ENCODE data around the gene DLG2.

Gene DLG2

DNA sequence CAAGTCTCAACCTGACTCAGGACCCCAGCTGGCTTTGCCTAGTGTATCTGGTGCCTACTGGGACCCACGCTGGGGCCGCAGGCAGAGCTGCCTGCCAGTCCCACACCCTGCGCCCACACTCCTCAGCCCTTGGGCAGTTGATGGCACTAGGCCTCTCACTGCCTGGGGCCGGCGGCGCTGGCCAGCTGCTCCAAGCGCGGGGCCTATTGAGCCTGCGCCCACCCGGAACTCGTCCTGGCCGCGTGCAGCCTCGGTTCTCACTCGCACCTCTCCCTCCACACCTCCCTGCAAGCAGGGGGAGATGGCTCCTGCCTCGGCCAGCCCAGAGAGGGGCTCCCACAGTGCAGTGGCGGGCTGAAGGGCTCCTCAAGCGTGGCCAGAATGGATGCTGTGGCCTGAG lies 1432.4 kb downstream of the DLG2 start:
- no peak for DNase-seq (ENCODE audit: low read depth)

DNA sequence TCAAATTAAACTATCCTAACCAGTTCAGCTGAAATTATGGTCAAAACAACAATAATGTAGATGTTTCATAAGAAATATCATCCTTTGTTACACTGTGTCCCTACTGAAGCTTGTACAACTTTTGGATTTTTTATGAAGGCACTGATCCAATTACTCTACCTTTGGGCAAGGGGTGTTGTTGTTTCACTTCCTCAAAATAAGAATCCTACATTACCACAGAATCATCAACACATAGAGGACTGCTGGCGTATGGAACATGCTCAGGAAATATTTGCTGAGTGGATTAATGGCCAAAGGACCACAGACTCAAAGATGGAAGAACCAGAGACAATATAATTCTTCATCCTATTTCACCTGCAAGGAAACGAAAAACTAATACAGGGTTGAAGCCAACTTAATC lies 1433.4 kb downstream of the DLG2 start:
- no peak for DNase-seq (ENCODE audit: low read depth)

DNA sequence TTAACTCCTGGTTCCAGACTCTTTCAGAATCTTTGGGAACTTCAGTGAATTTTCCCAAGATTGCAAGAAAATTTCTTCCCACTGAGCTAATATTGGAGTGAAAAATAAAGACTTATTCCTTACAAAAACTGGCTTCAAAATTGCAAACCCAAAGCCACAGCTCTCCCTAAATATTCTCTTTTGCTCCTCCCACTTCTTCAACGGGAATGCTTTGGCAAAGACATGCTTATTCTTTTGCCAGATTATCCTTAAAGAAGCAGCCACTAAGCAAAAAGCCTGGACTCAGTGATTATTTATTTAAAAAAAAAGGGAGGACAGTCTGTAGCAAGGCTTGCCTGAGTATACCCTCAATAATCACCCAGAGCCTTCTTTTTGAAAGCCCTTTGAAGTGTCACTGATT lies 1438.6 kb downstream of the DLG2 start:
- no peak for DNase-seq (ENCODE audit: low read depth)

DNA sequence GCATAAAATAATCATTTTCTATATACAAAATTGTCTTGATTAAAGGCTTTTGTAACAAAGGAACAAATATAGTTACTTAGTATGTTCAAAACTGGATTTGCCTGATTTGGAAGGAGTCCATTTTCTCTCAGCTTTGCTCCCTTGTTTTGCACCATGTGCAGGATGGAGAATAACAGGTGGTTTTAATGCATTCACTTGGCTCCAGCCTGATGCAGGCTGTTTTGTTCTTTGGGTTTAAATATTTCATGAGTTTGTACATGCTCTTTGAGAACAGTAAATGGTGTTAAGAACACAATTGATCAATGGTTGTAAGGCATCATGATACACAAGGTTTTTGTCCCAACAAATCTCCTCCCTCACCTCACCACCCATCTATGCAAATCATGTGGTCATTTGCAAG lies 1454.1 kb downstream of the DLG2 start:
- DNase-seq (ENCODE audit: low read depth), result no peak

DNA sequence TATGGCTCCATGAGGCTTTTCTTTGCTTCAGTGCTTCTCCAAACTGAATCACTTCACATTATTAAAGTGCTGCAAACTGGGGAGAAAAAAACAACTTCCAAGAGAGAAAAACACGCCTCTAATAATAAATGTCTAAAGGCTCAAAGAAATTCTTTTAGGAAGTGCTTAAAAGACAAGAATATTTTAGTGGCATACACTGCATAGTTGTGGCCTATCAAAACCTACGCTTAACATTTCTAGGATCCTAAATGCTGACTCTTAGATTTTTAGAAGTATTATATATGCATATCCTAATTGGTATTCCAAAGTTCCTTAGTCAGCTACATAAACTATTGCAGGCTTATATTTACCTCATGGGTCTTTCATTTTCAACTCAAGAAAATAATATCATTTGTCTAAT lies 1462.0 kb downstream of the DLG2 start:
- DNase-seq (ENCODE audit: low read depth), result peak; percentile 4

DNA sequence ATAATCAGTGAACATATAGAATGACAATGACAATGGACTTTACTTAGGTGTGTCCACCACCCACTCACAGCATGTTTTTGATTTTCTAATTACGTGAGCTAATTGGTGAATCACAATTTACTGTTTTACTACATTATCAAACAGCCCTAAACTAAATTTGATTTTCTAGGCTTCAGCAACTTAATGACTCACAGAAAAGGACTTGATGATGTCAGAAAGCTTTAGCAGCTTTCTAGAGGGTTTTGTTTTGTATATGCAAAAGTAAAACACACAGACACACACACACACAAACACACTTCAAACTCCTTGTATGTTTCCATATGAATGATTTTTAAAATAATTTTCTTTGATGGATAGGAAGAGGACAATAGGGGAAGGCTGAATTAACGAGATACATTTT lies 1462.4 kb downstream of the DLG2 start:
- DNase-seq (ENCODE audit: low read depth), result no peak

DNA sequence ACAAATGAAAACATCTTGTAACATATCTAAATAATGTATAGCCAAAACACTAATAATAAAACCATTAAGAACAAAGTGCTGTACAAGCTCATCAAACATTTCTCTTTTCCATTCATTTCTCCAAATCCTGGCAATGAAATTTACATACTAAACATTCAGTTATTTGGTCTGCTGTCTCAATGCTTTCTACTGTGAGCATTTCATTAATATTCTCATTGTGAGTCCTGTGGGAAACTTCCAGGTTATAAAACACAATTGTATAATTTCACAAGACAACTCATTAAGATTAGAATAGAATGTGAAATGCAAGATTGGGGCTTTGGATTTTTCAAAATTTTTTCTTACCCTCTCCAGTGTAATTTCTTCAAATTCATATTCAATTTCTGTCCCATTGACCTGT lies 1464.0 kb downstream of the DLG2 start:
- DNase-seq (ENCODE audit: low read depth), result no peak

DNA sequence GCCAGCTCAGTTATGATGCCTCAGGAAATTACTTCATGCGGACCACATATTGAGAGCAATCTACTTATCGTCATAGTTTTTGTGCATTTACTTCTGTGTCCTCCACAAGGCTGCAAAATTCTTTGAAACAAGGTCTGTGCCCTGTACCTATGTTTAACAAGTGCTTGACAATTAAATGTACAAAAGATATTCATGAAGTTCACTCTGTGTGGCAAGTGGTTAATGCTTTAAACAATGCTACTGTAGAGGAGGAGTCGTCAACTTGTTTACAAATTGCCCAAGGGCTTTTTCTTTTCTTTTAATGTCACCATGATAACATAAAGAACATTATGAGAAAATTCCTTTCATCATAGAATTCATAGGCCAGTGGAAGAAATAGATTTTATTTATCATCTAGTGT lies 1469.5 kb downstream of the DLG2 start:
- DNase-seq (ENCODE audit: low read depth), result no peak

DNA sequence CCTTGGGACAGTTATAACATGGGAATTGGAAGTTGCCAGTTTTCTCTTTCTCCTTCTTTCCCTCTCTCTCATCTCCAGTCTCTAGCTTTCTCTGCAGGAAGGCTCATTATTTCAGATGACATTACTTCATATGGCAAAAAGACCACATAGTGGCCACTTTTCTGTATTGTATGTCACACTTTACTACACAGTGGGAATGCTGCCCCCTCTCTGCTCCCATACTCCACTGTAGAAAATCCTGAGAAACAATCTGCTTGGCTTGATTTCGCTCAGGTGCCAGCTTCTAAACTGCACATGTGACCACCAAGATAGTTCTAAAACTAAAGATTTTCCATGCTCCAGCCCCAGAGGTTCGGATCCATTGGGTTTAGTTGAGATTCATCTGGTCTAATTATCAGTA lies 1480.3 kb downstream of the DLG2 start:
- DNase-seq (ENCODE audit: low read depth), result no peak

DNA sequence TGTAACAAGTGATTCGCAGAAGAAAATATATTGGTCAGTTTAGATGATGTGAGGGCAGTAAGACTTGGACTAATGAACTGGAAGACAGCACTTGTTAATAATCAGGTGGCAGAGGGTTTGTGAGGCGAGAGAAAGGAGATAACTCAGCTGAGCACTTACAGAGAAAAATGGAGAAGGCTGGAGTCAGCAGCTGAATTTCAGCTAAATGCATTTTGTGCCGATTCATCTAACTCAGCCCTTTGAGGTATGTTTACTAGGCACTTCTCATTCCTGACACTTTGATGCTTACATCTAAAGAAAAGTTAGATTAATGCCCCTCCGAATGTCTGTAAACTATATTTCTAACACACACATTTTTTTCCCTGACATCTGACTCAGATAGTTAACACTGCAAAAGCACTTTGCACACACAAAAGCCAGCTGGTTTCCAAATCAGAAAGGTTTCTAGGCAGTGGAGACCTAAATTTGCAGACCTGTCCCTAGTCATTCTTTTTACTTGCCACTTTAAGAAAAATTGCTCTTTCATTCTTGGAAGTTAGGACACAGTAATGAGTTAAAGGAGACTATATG lies 1481.4 kb downstream of the DLG2 start:
- DNase-seq (ENCODE audit: low read depth), result no peak

DNA sequence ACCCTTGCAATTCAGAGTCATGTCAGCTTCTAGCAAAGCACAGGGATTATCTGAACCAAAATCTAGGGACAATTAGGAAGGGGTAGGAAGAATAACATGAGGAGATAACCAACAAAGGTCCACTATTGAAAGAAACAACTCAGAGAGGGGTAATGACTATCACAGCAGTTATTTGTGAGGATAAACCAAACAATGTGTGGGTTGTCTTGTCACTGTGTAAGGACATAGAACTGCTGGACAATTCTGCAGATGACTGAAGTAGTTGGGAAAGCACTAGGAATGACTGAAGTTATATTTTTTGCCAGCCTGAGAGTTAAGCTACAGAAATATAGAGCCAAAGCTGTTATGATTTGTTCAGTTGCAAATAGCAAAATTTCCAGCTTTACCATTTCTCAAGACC lies 1482.6 kb downstream of the DLG2 start:
- DNase-seq (ENCODE audit: low read depth), result no peak

DNA sequence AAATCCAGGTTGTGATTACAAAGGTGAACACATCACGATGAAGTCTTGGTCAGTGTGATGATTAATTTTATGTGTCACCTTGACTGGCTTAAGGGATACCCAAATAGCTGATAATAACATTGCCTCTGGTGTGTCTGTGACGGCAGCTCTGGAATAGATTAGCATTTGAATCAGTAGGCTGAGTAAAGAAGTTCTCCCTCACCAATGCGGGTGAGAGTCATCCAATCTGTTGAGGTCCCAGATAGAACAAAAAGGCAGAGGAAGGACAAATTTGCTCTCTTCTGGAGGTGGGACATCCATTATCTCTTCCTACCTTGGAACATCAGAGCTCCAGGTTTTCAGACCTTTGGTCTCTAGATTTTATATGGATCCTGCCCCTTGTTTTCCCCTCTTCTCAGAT lies 1484.7 kb downstream of the DLG2 start:
- DNase-seq (ENCODE audit: low read depth), result no peak

DNA sequence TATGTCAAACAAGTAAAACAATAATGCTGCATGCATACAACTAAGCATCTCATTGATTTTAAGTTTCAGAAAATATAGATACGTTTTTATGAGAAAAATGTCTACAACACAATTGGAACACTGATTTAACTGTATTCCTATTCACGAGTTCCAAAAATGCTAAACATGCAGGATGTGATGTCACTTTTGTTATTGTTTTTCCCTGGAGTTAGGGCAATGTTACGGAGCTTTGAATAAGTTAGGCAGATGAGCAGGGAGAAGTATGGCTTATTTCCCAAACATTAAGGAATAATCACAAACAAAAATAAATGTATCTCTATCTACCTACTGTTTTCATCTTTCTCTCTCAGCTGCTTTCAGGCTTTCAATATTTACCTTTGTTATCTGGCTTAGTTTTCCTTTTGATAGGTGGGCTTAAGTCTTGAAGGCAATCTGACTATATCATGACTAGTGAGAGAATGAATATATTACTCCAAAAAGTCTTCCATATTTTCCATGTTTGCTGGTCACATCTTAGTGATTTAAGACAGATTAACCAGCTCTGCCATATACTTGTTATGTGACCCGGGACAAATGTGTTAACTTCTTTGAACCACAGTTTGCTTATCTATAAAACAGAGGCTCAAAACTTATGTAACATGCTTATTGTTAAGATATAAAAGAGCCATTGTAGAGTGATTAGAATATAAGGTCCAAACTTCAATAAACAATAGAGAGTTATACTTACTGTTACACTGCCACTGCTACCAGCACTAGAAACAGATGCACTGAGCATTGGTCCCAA lies 1486.6 kb downstream of the DLG2 start:
- DNase-seq (ENCODE audit: low read depth), result no peak

DNA sequence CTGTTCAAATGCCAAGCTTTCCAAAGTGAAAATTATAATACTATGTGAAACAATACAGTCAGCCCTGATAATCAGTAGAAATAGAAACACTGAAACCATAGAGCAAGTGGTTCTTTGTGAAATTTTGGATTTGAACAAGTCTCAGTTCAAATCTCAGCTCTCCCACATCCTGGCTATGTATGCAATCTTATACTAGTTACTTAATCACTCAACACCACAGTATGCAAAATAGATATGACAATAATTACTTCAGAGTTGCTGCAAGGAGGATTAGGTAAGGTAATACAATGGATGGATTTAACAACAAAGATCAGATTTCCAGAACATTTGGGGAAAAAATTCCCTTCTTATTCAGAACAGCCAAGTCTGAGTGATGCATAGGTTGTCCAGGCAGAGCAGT lies 1489.2 kb downstream of the DLG2 start:
- no peak for DNase-seq (ENCODE audit: low read depth)

DNA sequence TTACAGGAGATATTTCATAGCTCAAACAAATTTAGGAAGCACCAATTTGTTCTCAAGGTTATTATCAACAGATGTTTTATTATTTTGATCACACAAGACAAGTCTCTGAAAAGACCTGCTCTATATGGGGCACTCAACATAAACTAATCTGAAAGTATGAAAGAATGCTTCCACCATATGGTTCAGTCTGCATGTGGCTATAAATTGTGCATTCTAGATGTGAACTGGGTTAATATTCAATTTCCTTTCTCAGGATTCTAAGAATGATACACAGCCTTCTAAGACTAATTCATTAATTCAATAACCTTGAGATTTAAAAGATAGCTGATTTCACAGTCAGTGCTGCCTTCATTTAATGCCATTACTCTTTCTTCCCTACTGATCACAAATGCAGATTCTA lies 1489.6 kb downstream of the DLG2 start:
- DNase-seq (ENCODE audit: low read depth), result no peak

DNA sequence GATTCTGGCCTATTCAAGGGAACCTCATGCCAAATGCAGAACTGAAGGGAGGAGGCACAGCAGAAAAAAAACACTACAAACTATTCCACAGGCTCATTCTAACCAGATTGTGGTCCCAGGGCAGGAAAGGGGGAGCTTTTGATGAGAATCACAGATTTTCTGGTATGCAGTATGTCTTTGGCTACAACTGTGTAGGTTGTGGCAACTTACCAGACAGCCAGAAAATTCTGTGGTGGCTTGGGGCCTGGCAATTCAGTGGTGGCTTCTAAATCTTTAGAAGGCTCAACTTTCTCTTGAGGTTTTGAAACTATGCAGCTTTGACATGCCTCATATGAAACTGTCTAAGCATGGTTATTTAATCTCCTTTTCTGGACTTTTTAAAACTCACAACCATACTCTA lies 1490.2 kb downstream of the DLG2 start:
- DNase-seq (ENCODE audit: low read depth), result no peak

DNA sequence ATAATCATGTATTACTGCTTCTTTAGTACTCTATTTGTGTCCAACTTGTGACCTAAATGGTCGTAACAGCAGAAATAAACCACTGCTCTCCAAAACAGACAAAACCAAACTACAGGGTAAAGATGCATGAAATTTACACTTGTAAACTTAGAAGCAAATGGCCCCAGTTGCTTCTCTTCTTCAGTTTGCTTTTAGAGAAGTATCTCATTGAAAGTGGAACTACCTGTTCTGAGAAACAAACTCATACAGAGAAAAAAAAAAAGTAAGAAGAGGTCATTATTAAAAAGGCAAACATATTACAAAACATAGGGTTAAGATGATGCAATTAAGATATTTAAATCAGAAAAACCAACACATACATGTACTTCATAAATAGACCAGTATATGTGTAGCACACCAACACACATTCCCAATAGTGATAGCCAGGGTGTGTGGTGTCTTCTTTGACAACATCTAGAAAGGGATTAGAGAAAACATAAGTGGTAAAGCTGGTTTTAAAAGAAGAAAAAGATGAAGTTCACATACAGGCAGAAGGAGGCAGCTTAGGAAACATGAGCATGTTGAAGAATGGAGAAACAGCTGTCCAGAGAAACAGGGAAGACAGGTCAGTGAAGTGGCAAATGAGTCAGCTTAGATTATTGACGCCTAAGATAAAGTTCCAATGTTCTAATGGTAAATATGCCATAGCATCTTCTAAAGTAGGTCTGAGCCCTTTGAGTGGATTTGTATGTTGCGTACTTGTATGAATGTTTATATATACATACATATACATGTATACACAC lies 1496.3 kb downstream of the DLG2 start:
- DNase-seq (ENCODE audit: low read depth), result no peak

DNA sequence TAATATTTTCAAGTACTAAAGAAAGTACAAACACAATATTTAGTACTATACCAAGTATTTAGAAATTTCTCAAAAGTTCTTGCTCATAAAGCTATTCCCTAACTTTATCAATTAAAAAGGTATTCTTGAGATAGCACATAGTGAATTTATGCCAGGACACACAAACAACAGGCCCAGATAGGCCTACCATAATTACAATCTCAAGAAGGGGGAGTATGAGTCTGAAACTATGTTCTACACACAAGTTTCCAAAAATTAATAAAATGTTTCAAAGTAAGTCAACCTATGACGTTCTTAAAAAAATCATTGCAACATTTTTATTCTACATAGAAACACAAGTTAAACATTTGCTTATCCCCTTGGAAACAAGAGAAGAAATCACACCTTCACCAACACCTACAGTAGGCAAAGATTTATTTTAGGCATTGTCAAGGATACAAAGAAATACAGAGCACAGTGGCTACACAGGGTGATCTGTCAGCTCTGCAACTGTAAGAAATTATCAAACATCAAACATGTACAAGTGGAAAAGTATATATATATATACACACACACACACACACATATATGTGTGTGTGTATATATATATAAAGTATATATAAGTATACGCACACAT lies 1497.1 kb downstream of the DLG2 start:
- no peak for DNase-seq (ENCODE audit: low read depth)

DNA sequence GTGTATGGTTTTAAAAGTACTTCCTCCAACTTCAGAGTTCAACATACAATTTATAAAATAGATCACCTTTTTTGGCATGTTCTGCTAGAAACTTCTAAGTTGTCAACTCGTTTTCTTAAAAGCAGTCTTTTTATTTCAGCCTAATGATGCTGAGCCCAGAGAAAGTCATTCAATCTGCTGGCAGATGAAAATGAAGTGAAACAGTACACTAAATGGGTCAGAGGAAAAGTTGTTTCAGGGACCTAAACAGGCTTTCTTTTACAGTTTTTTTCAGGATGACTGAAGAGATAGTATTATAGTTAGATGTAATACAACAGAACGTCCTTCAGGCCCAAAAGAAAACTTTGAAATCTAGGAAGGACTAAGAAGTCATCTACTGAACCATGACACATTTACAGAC lies 1498.3 kb downstream of the DLG2 start:
- no peak for DNase-seq (ENCODE audit: low read depth)

DNA sequence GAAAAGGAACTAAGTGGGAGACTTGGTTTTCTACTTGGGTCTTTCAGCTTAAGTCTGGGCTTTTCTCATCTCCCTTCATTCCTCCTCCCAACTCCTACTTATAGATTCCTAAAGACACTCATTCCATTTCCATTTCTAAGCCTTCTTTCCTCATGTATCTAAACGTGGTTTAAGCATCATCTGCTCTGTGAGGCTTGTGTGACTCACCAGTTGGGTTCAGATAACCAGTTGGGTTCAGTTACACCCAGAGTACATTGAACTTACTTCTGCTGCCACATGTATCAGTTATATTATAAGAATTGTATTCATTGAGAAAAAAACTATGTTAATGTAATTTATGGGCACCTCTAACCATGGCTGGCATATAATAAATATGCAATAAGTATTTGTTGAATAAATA lies 1509.8 kb downstream of the DLG2 start:
- DNase-seq (ENCODE audit: low read depth), result peak; percentile 17

DNA sequence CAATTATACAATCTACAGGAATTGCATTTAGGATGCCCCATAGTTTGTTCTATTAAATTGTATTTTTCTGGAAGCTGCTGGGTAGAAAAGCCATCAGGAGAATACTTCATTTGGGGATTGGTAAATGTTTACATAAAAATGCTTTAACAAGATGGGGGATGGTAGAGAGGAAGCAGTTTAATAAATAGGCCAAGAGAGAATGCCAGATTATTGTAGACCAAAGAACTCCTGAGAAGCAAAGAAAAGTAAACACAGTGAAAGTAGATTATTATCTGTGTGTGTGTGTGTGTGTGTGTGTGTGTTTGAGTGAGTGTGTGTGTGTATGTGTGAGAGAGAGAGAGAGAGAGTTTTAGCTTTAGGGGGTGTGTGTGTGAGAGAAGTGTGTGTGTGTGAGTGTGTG lies 1520.6 kb downstream of the DLG2 start:
- DNase-seq (ENCODE audit: low read depth), result no peak

DNA sequence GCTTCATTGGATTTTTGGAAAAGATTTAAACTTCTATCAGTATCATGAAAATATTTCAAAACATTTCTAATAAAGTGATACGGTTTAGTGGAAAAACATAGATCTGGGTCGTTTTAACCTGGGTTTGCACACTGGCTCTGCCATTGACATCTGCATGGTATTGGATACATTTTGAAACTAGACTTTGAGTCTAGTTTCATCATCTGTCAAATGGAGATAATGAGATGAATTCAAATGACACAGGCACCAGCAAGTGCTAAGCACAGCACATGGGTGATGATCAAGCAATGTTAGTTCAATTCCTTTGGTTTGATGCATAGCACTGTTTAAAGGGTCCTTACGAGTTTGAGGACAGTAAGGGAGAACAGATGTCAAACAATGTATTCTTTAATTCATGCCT lies 1522.0 kb downstream of the DLG2 start:
- DNase-seq (ENCODE audit: low read depth), result no peak

DNA sequence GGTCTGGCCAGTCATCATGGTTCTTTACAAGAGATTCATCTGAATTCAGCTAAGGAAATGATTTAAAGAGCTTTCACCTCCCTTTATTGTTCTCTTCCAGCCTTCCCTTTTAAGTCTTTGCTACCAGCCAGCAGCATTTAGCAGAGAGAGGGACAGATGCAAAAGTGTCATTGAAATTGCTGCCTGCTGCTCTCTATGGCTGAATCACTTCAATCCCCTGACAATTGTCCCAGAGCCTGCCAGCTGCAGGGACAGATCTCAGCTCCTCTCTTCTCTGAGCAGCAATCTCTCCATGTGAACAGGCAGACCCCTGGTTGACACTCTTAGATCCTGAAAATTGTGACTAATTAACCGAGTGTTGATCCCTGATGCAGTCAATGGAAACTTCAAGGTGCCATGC lies 1524.0 kb downstream of the DLG2 start:
- DNase-seq (ENCODE audit: low read depth), result no peak
